Neuronal stem cell (in vitro differentiated cells): ENCODE measurements around the gene CYP2D6.

Experiments used
- DNase-seq: peaks from one replicate; pipeline ENCODE4 v3.0.0-alpha.2; 2013; ENCODE audit warnings: low spot score
- H2AFZ ChIP-seq: one replicate; pipeline ENCODE4 v1.6.1; 2013; ENCODE audit warnings: mild to moderate bottlenecking, low read length, inconsistent platforms
- H2AK5ac ChIP-seq: 2 replicates; pipeline ENCODE4 v1.6.1; 2013; ENCODE audit warnings: low read depth, mild to moderate bottlenecking, inconsistent platforms, low read length, moderate library complexity, mixed read lengths
- H2BK120ac ChIP-seq: 2 replicates; pipeline ENCODE4 v1.6.1; 2013; ENCODE audit warnings: low read depth, mild to moderate bottlenecking, inconsistent platforms, low read length, moderate library complexity, mixed read lengths
- H2BK12ac ChIP-seq: one replicate; pipeline ENCODE4 v1.6.1; 2013; ENCODE audit warnings: low read length, inconsistent platforms
- H2BK15ac ChIP-seq: 2 replicates; pipeline ENCODE4 v1.6.1; 2013; ENCODE audit warnings: mild to moderate bottlenecking, low read length, inconsistent platforms, mixed read lengths
- H2BK5ac ChIP-seq: one replicate; pipeline ENCODE4 v1.6.1; 2013; ENCODE audit warnings: inconsistent platforms, mild to moderate bottlenecking, low read length, moderate library complexity
- H3K14ac ChIP-seq: one replicate; pipeline ENCODE4 v1.6.1; 2013; ENCODE audit warnings: low read length, inconsistent platforms
- H3K18ac ChIP-seq: 2 replicates; pipeline ENCODE4 v1.6.1; 2013; ENCODE audit warnings: low read length, inconsistent platforms
- H3K23ac ChIP-seq: 2 replicates; pipeline ENCODE4 v1.6.1; 2013; ENCODE audit warnings: low read depth, mild to moderate bottlenecking, mixed read lengths, low read length, inconsistent platforms; ENCODE audit not compliant: poor library complexity
- H3K27ac ChIP-seq: replicated peaks from 3 replicates; pipeline ENCODE4 v1.5.1; 2013; ENCODE audit warnings: low read length, inconsistent platforms
- H3K27me3 ChIP-seq, 3 experiments: 2 replicates each; pipeline ENCODE4 v1.6.1; 2013; ENCODE audit warnings: low read length in 3 of 3, mild to moderate bottlenecking in 2 of 3, inconsistent platforms in 1 of 3, low read depth in 1 of 3, mixed read lengths in 1 of 3, moderate library complexity in 1 of 3; ENCODE audit not compliant: control insufficient read depth in 3 of 3, insufficient read depth in 3 of 3
- H3K36me3 ChIP-seq, 2 donors: replicated peaks in 1 of 2; 2 replicates each; pipeline ENCODE4 v1.6.1; 2013; ENCODE audit warnings: low read length in 2 of 2; ENCODE audit not compliant: control insufficient read depth in 2 of 2, insufficient read depth in 2 of 2
- H3K4ac ChIP-seq: 2 replicates; pipeline ENCODE4 v1.6.1; 2013; ENCODE audit warnings: inconsistent platforms, mild to moderate bottlenecking, low read length, moderate library complexity
- H3K4me1 ChIP-seq, 2 donors: 1 replicate in 1 of 2; 2 replicates in 1 of 2; pipeline ENCODE4 v1.6.1; 2013; ENCODE audit warnings: low read length in 2 of 2, low read depth in 1 of 2; ENCODE audit not compliant: control insufficient read depth in 2 of 2, insufficient read depth in 1 of 2
- H3K4me2 ChIP-seq: one replicate; pipeline ENCODE4 v1.6.1; 2013; ENCODE audit warnings: mild to moderate bottlenecking, low read length, inconsistent platforms; ENCODE audit not compliant: insufficient read depth, poor library complexity, severe bottlenecking
- H3K4me3 ChIP-seq, 2 donors: 2 replicates each; pipeline ENCODE4 v1.5.1; 2013; ENCODE audit warnings: low read length in 2 of 2, mild to moderate bottlenecking in 2 of 2, inconsistent platforms in 1 of 2, moderate library complexity in 1 of 2
- H3K79me1 ChIP-seq: one replicate; pipeline ENCODE4 v1.6.1; 2013; ENCODE audit warnings: low read depth, mild to moderate bottlenecking, inconsistent platforms, low read length, moderate library complexity
- H3K9ac ChIP-seq: one replicate; pipeline ENCODE4 v1.6.1; 2013; ENCODE audit warnings: mild to moderate bottlenecking, low read depth, low read length, inconsistent platforms; ENCODE audit not compliant: poor library complexity
- H3K9me3 ChIP-seq, 2 donors: replicated peaks in 1 of 2; 2 replicates each; pipeline versions ENCODE3 to v1.6.1; 2013; ENCODE audit warnings: low read length in 2 of 2, mild to moderate bottlenecking in 2 of 2, inconsistent platforms in 1 of 2, low read depth in 1 of 2, mixed read lengths in 1 of 2, moderate library complexity in 1 of 2; ENCODE audit not compliant: control insufficient read depth in 2 of 2, insufficient read depth in 1 of 2
- H4K8ac ChIP-seq: one replicate; pipeline ENCODE4 v1.6.1; 2013; ENCODE audit warnings: low read depth, mild to moderate bottlenecking, inconsistent platforms, low read length, moderate library complexity
- H4K91ac ChIP-seq: one replicate; pipeline ENCODE4 v1.6.1; 2013; ENCODE audit warnings: low read length, low read depth, mild to moderate bottlenecking, inconsistent platforms; ENCODE audit not compliant: poor library complexity
- WGBS, 2 donors: extraction: QIAGEN DNeasy Blood & Tissue Kit; methylation state at CpG; one replicate each; pipeline ENCODE4 v1.1.7; 2013; ENCODE audit warnings: missing lambda C conversion rate in 2 of 2, mixed read lengths in 1 of 2; ENCODE audit not compliant: insufficient read length in 2 of 2, insufficient replicate concordance in 1 of 2; ENCODE audit errors: extremely low coverage in 2 of 2; 5-methylcytosine and 5-hydroxymethylcytosine counted together

Gene CYP2D6

GRCh38 chr22:42176255-42176915 is 45.8 kb upstream of the CYP2D6 start:
- peak overlapping the region; percentile 56 for H4K91ac ChIP-seq
- H3K9me3 ChIP-seq, result no peaks in the 10 kb centered on the region
- no CpG with 5 or more reads among the region's 10 CpGs for WGBS, 2 donors
- peaks cover 2 to 10% of the 10 kb centered on the region in 2 donors for H3K4me1 ChIP-seq
- H4K8ac ChIP-seq, result no peak overlapping the region
- no peak overlapping the region for H3K18ac ChIP-seq
- no peak overlapping the region for H2AFZ ChIP-seq
- peaks cover 4% of the 10 kb centered on the region for H3K79me1 ChIP-seq
- H2AK5ac ChIP-seq, result no peak overlapping the region
- peaks cover 7 to 51% of the 10 kb centered on the region in 2 donors for H3K36me3 ChIP-seq
- H2BK12ac ChIP-seq, result no peak overlapping the region
- H3K14ac ChIP-seq, result no peak overlapping the region
- H3K23ac ChIP-seq, result no peak overlapping the region
- DNase-seq, result no peak
- H3K4me3 ChIP-seq, result no peak overlapping the region
- H2BK120ac ChIP-seq, result no peak overlapping the region
- H2BK5ac ChIP-seq, result peak overlapping the region; percentile 29
- no peak overlapping the region for H2BK15ac ChIP-seq
- H3K27me3 ChIP-seq, result no peaks in the 10 kb centered on the region
- H3K4me2 ChIP-seq, result no peak overlapping the region
- no peak overlapping the region for H3K9ac ChIP-seq
- H3K27ac ChIP-seq, result no peak overlapping the region
- H3K4ac ChIP-seq, result no peak overlapping the region

- Histone ChIP-seq H2BK12ac (no peak overlapping the region), H3K27me3 (no peaks in the 10 kb centered on the region), H3K4me2 (no peak overlapping the region), H3K27ac (no peak overlapping the region), H2AK5ac (no peak overlapping the region), H3K9me3 (no peaks in the 10 kb centered on the region), H2BK5ac (no peak overlapping the region), H2AFZ (no peak overlapping the region), H3K4me1 (peaks cover 2 to 10% of the 10 kb centered on the region in 2 donors), H4K8ac (no peak overlapping the region), H3K36me3 (peaks cover 7 to 50% of the 10 kb centered on the region in 2 donors), H3K23ac (no peak overlapping the region), H3K4me3 (no peak overlapping the region), H2BK120ac (no peak overlapping the region), H3K9ac (no peak overlapping the region), H4K91ac (no peak overlapping the region), H2BK15ac (no peak overlapping the region), H3K14ac (no peak overlapping the region), H3K18ac (no peak overlapping the region), H3K79me1 (peaks cover 4% of the 10 kb centered on the region), H3K4ac (no peak overlapping the region)
- WGBS, 2 donors, result no CpG with 5 or more reads among the region's 4 CpGs
- DNase-seq, result no peak
Observed at GRCh38 chr22:42174062-42174461, 43.5 kb upstream of the CYP2D6 start.

GRCh38 chr22:42173183-42173926 is 42.7 kb upstream of the CYP2D6 start:
- no peak overlapping the region for H3K4ac ChIP-seq
- no peak overlapping the region for H2BK5ac ChIP-seq
- H2BK15ac ChIP-seq, result no peak overlapping the region
- no peak overlapping the region for H3K9ac ChIP-seq
- no peak for DNase-seq
- H3K23ac ChIP-seq, result no peak overlapping the region
- no peak overlapping the region for H3K4me3 ChIP-seq
- H3K4me1 ChIP-seq, result peaks cover 2 to 10% of the 10 kb centered on the region in 2 donors
- no peaks in the 10 kb centered on the region for H3K27me3 ChIP-seq
- no CpG with 5 or more reads among the region's 6 CpGs for WGBS, 2 donors
- no peak overlapping the region for H3K27ac ChIP-seq
- no peak overlapping the region for H3K18ac ChIP-seq
- H2BK12ac ChIP-seq, result no peak overlapping the region
- no peak overlapping the region for H4K8ac ChIP-seq
- H3K79me1 ChIP-seq, result peaks cover 6% of the 10 kb centered on the region
- no peak overlapping the region for H3K4me2 ChIP-seq
- H3K9me3 ChIP-seq, result no peaks in the 10 kb centered on the region
- H3K14ac ChIP-seq, result no peak overlapping the region
- no peak overlapping the region for H4K91ac ChIP-seq
- no peak overlapping the region for H2BK120ac ChIP-seq
- H2AK5ac ChIP-seq, result no peak overlapping the region
- peaks cover 10 to 49% of the 10 kb centered on the region in 2 donors for H3K36me3 ChIP-seq
- no peak overlapping the region for H2AFZ ChIP-seq

GRCh38 chr22:42172773-42173172 is 42.2 kb upstream of the CYP2D6 start:
- no peak overlapping the region for H3K4ac ChIP-seq
- H2BK120ac ChIP-seq, result no peak overlapping the region
- no peak overlapping the region for H3K23ac ChIP-seq
- H2BK12ac ChIP-seq, result no peak overlapping the region
- H3K4me3 ChIP-seq, result no peak overlapping the region
- H3K4me2 ChIP-seq, result no peak overlapping the region
- H3K4me1 ChIP-seq, result peaks cover 2 to 10% of the 10 kb centered on the region in 2 donors
- no CpG with 5 or more reads among the region's 5 CpGs for WGBS, 2 donors
- peaks cover 6% of the 10 kb centered on the region for H3K79me1 ChIP-seq
- no peak overlapping the region for H2BK15ac ChIP-seq
- H4K8ac ChIP-seq, result no peak overlapping the region
- peaks cover 13 to 50% of the 10 kb centered on the region in 2 donors for H3K36me3 ChIP-seq
- no peak overlapping the region for H3K18ac ChIP-seq
- H2BK5ac ChIP-seq, result no peak overlapping the region
- no peak overlapping the region for H3K9ac ChIP-seq
- no peak overlapping the region for H2AFZ ChIP-seq
- no peak for DNase-seq
- H3K14ac ChIP-seq, result no peak overlapping the region
- H3K27ac ChIP-seq, result no peak overlapping the region
- no peak overlapping the region for H4K91ac ChIP-seq
- no peaks in the 10 kb centered on the region for H3K9me3 ChIP-seq
- no peaks in the 10 kb centered on the region for H3K27me3 ChIP-seq
- H2AK5ac ChIP-seq, result no peak overlapping the region
